Lower lobe of right lung (tissue), 2 donors: Measurements from ENCODE around the gene FTMT. TPM values are rescaled to one million over a fixed set of nuclear protein-coding genes. Genes with fewer than 3 reads are reported as not detected.

Experiments used
- ATAC-seq, 2 donors: fragments of 200-7000 bp; cut with Tn5 transposase; one replicate each; pipeline ENCODE4 v1.9.1; 2020 to 2022; ENCODE audit warnings: mild to moderate bottlenecking in 2 of 2, moderate library complexity in 2 of 2
- DNase-seq: peaks from one replicate; pipeline ENCODE4 v3.0.0-alpha.2; 2020
- H3K27ac ChIP-seq: fragments of 200-600 bp; one replicate; pipeline ENCODE4 v1.8.0; 2022
- H3K27me3 ChIP-seq: fragments of 200-600 bp; one replicate; pipeline ENCODE4 v1.8.0; 2022; ENCODE audit warnings: low read depth
- H3K36me3 ChIP-seq: fragments of 200-600 bp; one replicate; pipeline ENCODE4 v1.8.0; 2022; ENCODE audit warnings: mild to moderate bottlenecking
- H3K4me1 ChIP-seq: fragments of 200-600 bp; one replicate; pipeline ENCODE4 v1.8.0; 2022
- H3K4me3 ChIP-seq: fragments of 200-600 bp; one replicate; pipeline ENCODE4 v1.8.0; 2022; ENCODE audit warnings: mild to moderate bottlenecking
- H3K9me3 ChIP-seq: fragments of 200-600 bp; one replicate; pipeline ENCODE4 v1.8.0; 2022
- CTCF ChIP-seq: fragments of 200-600 bp; IDR thresholded peaks from one replicate; pipeline ENCODE4 v1.8.0; 2022; ENCODE audit warnings: antibody characterized with exemption, mild to moderate bottlenecking
- intact Hi-C: fragments of 100-400 bp; cut with DNase I; formaldehyde crosslinking; loops from one replicate; pipeline ENCODE4 v1.11.0; 2022
- total RNA-seq: library from RNA; stranded (reverse); fragmentation: NEBNext Ultra II Directional; extraction: Animal tissue kit (Norgen Biotek cat#: 25700); gene quantifications from one replicate; pipeline ENCODE4 v1.2.1, GENCODE V29; 2021
- donor health status: DM: no; HTN: yes; CAD: no; lungs with severe emphysema.

FTMT gene
- total RNA-seq, 1 donor from 2014 or later: not detected

- no peaks in the 10 kb centered on the region for H3K9me3 ChIP-seq
- ATAC-seq (no peak), DNase-seq (no peak)
- intact Hi-C loops: no loop called here
- TF ChIP-seq CTCF: no peak
- no peak overlapping the region for H3K4me3 ChIP-seq
- no peaks in the 10 kb centered on the region for H3K36me3 ChIP-seq
- H3K27me3 ChIP-seq: no peaks in the 10 kb centered on the region
- H3K27ac ChIP-seq: no peak overlapping the region
- H3K4me1 ChIP-seq: no peaks in the 10 kb centered on the region
Measured at GRCh38 chr5:121833617-121834016, 18.1 kb upstream of the FTMT start.

- no peak for ATAC-seq
Measured at GRCh38 chr5:121834021-121834420, 17.7 kb upstream of the FTMT start.

GRCh38 chr5:121841892-121842291 lies 9.8 kb upstream of the FTMT start:
- H3K27ac ChIP-seq: no peak overlapping the region
- no peaks in the 10 kb centered on the region for H3K4me1 ChIP-seq
- H3K9me3 ChIP-seq: no peaks in the 10 kb centered on the region
- TF ChIP-seq CTCF: no peak
- intact Hi-C loops: no loop called here
- DNase-seq (no peak), ATAC-seq (no peak)
- no peak overlapping the region for H3K4me3 ChIP-seq
- H3K27me3 ChIP-seq: no peaks in the 10 kb centered on the region
- no peaks in the 10 kb centered on the region for H3K36me3 ChIP-seq

More at GRCh38 chr5:121834021-121834420, 17.7 kb upstream of the FTMT start:
- Histone ChIP-seq H3K9me3 (no peaks in the 10 kb centered on the region), H3K4me3 (no peak overlapping the region), H3K4me1 (no peaks in the 10 kb centered on the region), H3K27me3 (no peaks in the 10 kb centered on the region), H3K36me3 (no peaks in the 10 kb centered on the region), H3K27ac (no peak overlapping the region)
- no peak for TF ChIP-seq CTCF
- no peak for DNase-seq
- intact Hi-C loops: no loop called here

- intact Hi-C loops: no loop called here
- Histone ChIP-seq H3K4me1 (no peaks in the 10 kb centered on the region), H3K27ac (no peak overlapping the region), H3K36me3 (no peaks in the 10 kb centered on the region), H3K4me3 (no peak overlapping the region), H3K27me3 (no peaks in the 10 kb centered on the region), H3K9me3 (no peaks in the 10 kb centered on the region)
- ATAC-seq (no peak), DNase-seq (no peak)
- no peak for TF ChIP-seq CTCF
Measured at GRCh38 chr5:121850272-121850671, 1.4 kb upstream of the FTMT start.

GRCh38 chr5:121853850-121854249 lies 2.2 kb downstream of the FTMT start:
- ATAC-seq: no peak
- TF ChIP-seq CTCF: no peak
- H3K27me3 ChIP-seq: no peaks in the 10 kb centered on the region
- H3K9me3 ChIP-seq: no peaks in the 10 kb centered on the region
- intact Hi-C loops: no loop called here
- H3K36me3 ChIP-seq: no peaks in the 10 kb centered on the region
- DNase-seq: no peak
- no peak overlapping the region for H3K27ac ChIP-seq
- no peaks in the 10 kb centered on the region for H3K4me1 ChIP-seq
- H3K4me3 ChIP-seq: no peak overlapping the region

GRCh38 chr5:121862801-121863200 lies 11.1 kb downstream of the FTMT start:
- intact Hi-C loops: no loop called here

More at GRCh38 chr5:121862801-121863200, 11.1 kb downstream of the FTMT start:
- DNase-seq (no peak), ATAC-seq (no peak)
- no peaks in the 10 kb centered on the region for H3K4me1 ChIP-seq
- H3K36me3 ChIP-seq: no peaks in the 10 kb centered on the region
- H3K27me3 ChIP-seq: no peaks in the 10 kb centered on the region
- H3K4me3 ChIP-seq: no peak overlapping the region
- H3K9me3 ChIP-seq: no peaks in the 10 kb centered on the region
- H3K27ac ChIP-seq: no peak overlapping the region
- no peak for TF ChIP-seq CTCF
